ENCODE results near the gene OOSP1. TPM values are rescaled to one million over a fixed set of nuclear protein-coding genes. Genes with fewer than 3 reads are reported as not detected.

The OOSP1 gene
- total RNA-seq, 4 donors from 2014 or later, result not detected

- TF ChIP-seq CTCF (IDR thresholded peaks at IDR 0.05) (no peak), POLR2AphosphoS5 (IDR thresholded peaks at IDR 0.05) (no peak), EP300 (IDR thresholded peaks at IDR 0.05) (no peak), POLR2A (IDR thresholded peaks at IDR 0.05) (no peak)
- Histone ChIP-seq H3K4me1 (no peaks in the 10 kb centered on the region), H3K9me3 (no peaks in the 10 kb centered on the region), H3K4me3 (no peak overlapping the region), H3K36me3 (no peaks in the 10 kb centered on the region), H3K27me3 (no peaks in the 10 kb centered on the region), H3K27ac (no peak overlapping the region)
- ATAC-seq, result no peak
- 20 to 59% methylated on average over 4 of the region's 4 CpGs for WGBS, 2 donors (ENCODE audit: low coverage in 1 of 2)
These were observed 18.9 kb downstream of the OOSP1 start for GRCh38 chr11:59957094-59957493.

DNA sequence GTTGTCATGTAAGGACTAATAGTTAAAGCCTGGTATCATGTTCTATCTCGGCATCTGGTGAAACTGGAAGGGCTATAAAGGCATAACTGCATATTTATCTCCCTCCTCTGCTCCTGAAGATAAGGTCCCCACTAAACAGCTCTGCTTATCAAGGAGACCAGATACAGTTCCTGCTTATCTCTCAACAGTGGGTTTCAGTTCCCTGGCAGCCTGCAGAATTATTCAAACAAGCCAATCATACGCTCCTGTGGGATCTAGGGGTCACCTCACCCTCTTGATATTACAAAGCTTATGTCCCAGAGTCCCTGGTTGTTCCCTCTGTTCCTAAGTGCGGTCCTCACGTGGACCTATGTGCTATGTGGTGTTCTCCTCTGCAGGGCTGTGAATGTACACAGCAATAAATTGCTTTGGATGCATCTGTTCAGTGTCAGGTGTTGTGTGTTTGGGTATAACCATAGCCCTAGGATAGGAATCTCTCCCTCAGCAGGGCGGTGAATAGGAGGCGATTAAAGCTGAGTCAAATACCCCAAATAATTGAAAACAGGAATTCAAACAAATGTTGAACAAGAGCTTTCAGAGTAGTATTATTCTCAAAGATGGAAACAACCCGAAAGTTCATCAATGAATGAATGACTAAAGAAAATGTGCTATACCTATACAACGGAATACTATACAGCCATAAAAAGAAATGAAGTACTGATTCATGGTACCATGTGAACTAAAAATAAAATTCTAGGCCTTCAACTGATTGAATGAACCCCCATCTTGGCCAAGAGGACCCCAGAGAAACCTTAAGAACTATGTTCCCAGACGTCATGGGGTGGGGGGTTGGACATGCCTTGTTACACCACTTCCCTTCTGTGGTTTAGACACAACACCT, 22.5 kb downstream of the OOSP1 start:
- no peak for ATAC-seq
- Histone ChIP-seq H3K36me3 (no peaks in the 10 kb centered on the region), H3K27ac (no peak overlapping the region), H3K4me1 (no peaks in the 10 kb centered on the region), H3K4me3 (no peak overlapping the region), H3K27me3 (no peaks in the 10 kb centered on the region), H3K9me3 (no peaks in the 10 kb centered on the region)
- no peak for TF ChIP-seq POLR2AphosphoS5 (IDR thresholded peaks at IDR 0.05)
- WGBS, 2 donors (ENCODE audit: low coverage in 1 of 2), result 65 to 88% methylated on average over 7 to 9 of the region's 9 CpGs

DNA sequence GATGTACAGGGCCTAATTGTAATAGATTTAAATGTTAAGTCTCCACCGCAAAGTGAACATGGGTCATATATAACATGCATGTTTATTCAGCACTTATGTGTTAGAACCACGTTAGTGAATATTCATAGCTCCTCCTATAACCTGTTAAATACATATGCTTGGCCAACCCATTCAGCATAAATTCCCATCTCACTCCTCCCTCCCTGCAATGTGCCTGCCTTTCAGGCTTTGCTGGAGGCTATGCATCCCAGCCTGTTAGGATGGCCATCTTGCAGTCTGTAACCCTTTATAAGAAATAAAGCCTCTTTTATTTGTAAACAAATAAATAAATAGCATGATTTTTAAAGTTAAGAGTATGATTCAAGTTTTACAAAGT, 23.9 kb downstream of the OOSP1 start:
- Histone ChIP-seq H3K9me3 (no peaks in the 10 kb centered on the region), H3K27me3 (no peaks in the 10 kb centered on the region), H3K27ac (no peak overlapping the region), H3K4me1 (no peaks in the 10 kb centered on the region), H3K4me3 (no peak overlapping the region), H3K36me3 (no peaks in the 10 kb centered on the region)
- TF ChIP-seq CTCF (IDR thresholded peaks at IDR 0.05), result no peak
- TF ChIP-seq POLR2AphosphoS5 (IDR thresholded peaks at IDR 0.05), result no peak
- TF ChIP-seq EP300 (IDR thresholded peaks at IDR 0.05), result no peak
- TF ChIP-seq POLR2A (IDR thresholded peaks at IDR 0.05), result no peak
- ATAC-seq, result no peak
- WGBS, 2 donors (ENCODE audit: low coverage in 1 of 2), result 65 to 75% methylated on average over 2 of the region's 2 CpGs

GRCh38 chr11:59963733-59964132, 25.5 kb downstream of the OOSP1 start, which contains the start of gene OOSP4A:
TSS of gene OOSP4A (plus strand) at chr11:59964033. CDS start at chr11:59964033, 0 bp downstream.
- whole genome bisulfite sequencing, 2 donors (ENCODE audit: low coverage in 1 of 2), result 94 to 100% methylated on average over 1 to 3 of the region's 3 CpGs
- no peaks in the 10 kb centered on the region for H3K36me3 ChIP-seq
- no peak within 1 kb of the TSS for H3K27ac ChIP-seq
- no peak for TF ChIP-seq POLR2A (IDR thresholded peaks at IDR 0.05)
- no peak for TF ChIP-seq POLR2AphosphoS5 (IDR thresholded peaks at IDR 0.05)
- TF ChIP-seq CTCF (IDR thresholded peaks at IDR 0.05), result no peak
- TF ChIP-seq EP300 (IDR thresholded peaks at IDR 0.05), result no peak
- no peak within 1 kb of the TSS for H3K4me3 ChIP-seq
- ATAC-seq, result no peak
- no peaks in the 10 kb centered on the region for H3K9me3 ChIP-seq
- no peaks in the 10 kb centered on the region for H3K4me1 ChIP-seq
- H3K27me3 ChIP-seq, result no peaks in the 10 kb centered on the region

DNA sequence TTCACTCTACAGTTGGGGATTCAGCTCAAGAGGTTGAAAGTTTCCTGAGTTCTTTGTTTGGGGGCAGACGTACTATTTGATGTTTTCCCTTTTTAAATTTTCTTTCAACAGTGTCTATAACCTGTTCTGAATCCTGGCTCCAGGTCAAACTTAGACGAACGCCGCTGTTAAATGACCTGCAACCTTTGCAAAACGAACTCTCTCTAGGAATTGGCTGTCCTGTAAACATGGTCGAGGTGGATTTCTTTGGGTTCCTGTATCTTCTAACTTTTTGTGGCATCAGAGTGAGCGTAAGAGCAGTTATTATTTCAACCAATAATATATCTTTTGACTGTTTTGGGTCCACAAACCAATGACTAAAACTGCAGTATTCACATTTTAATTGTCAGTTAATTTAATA, 27.2 kb downstream of the OOSP1 start:
- Histone ChIP-seq H3K4me1 (no peaks in the 10 kb centered on the region), H3K27me3 (no peaks in the 10 kb centered on the region), H3K4me3 (no peak overlapping the region), H3K36me3 (no peaks in the 10 kb centered on the region), H3K9me3 (no peaks in the 10 kb centered on the region), H3K27ac (no peak overlapping the region)
- 45 to 59% methylated on average over 7 of the region's 7 CpGs for WGBS, 2 donors (ENCODE audit: low coverage in 1 of 2)
- no peak for ATAC-seq
- TF ChIP-seq CTCF (IDR thresholded peaks at IDR 0.05) (no peak), POLR2A (IDR thresholded peaks at IDR 0.05) (no peak), POLR2AphosphoS5 (IDR thresholded peaks at IDR 0.05) (no peak), EP300 (IDR thresholded peaks at IDR 0.05) (no peak)
